Calu3 (cell line): ENCODE measurements around the gene CDH13. TPM values are rescaled to one million over a fixed set of nuclear protein-coding genes. Genes with fewer than 3 reads are reported as not detected.

Experiments used
- BruUV-seq: library from RNA; stranded (reverse); fragments of 400-500 nt; replicated peaks from 2 replicates; lab custom pipeline; 2021; lab: Mats Ljungman, UMichigan
- CTCF ChIA-PET: fragments of 300-600 bp; sonication (Branson Sonifier 250); formaldehyde crosslinking; loops from one replicate; lab custom pipeline; 2022; ENCODE audit warnings: antibody characterized with exemption; lab: Charles Lee
- DNase-seq: peaks from one replicate; pipeline ENCODE4 v3.0.0; 2022
- H3K27ac Mint-ChIP-seq: one replicate; pipeline ENCODE4 v1.8.0; 2022; ENCODE audit warnings: mixed read lengths; ENCODE audit not compliant: unreplicated experiment
- H3K27me3 Mint-ChIP-seq: one replicate; pipeline ENCODE4 v1.8.0; 2022; ENCODE audit warnings: mixed read lengths; ENCODE audit not compliant: unreplicated experiment
- H3K36me3 Mint-ChIP-seq: one replicate; pipeline ENCODE4 v1.8.0; 2022; ENCODE audit warnings: mild to moderate bottlenecking, moderate library complexity, mixed read lengths; ENCODE audit not compliant: insufficient read depth, unreplicated experiment
- H3K4me1 Mint-ChIP-seq: one replicate; pipeline ENCODE4 v1.8.0; 2022; ENCODE audit warnings: mild to moderate bottlenecking, low read depth, mixed read lengths; ENCODE audit not compliant: unreplicated experiment
- H3K4me3 Mint-ChIP-seq: one replicate; pipeline ENCODE4 v1.8.0; 2022; ENCODE audit warnings: mild to moderate bottlenecking, low read depth, moderate library complexity, mixed read lengths; ENCODE audit not compliant: unreplicated experiment
- H3K9me3 Mint-ChIP-seq: one replicate; pipeline ENCODE4 v1.8.0; 2022; ENCODE audit warnings: low read depth, mixed read lengths; ENCODE audit not compliant: unreplicated experiment
- intact Hi-C: fragments of 100-400 bp; cut with micrococcal nuclease; formaldehyde crosslinking; loops from one replicate; pipeline ENCODE4 v1.10.0; 2022; ENCODE audit not compliant: unreplicated experiment
- total RNA-seq: library from RNA; stranded (reverse); gene quantifications from 2 replicates; pipeline ENCODE4 v1.2.3, GENCODE V29; 2022
- TF ChIP-seq, protein P1 (sequence below): fragments of 200-600 bp; IDR thresholded peaks from one replicate; pipeline ENCODE4 v1.8.0; 2022; ENCODE audit warnings: antibody characterized with exemption; ENCODE audit not compliant: unreplicated experiment

The CDH13 gene
- total RNA-seq, 1 experiment from 2014 or later, result not detected

GRCh38 chr16:83145297-83145696 lies 518.5 kb downstream of the CDH13 start:
- CTCF ChIA-PET, result no interaction called here
- DNase-seq, result no peak
- TF ChIP-seq, protein P1, sequence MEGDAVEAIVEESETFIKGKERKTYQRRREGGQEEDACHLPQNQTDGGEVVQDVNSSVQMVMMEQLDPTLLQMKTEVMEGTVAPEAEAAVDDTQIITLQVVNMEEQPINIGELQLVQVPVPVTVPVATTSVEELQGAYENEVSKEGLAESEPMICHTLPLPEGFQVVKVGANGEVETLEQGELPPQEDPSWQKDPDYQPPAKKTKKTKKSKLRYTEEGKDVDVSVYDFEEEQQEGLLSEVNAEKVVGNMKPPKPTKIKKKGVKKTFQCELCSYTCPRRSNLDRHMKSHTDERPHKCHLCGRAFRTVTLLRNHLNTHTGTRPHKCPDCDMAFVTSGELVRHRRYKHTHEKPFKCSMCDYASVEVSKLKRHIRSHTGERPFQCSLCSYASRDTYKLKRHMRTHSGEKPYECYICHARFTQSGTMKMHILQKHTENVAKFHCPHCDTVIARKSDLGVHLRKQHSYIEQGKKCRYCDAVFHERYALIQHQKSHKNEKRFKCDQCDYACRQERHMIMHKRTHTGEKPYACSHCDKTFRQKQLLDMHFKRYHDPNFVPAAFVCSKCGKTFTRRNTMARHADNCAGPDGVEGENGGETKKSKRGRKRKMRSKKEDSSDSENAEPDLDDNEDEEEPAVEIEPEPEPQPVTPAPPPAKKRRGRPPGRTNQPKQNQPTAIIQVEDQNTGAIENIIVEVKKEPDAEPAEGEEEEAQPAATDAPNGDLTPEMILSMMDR, result no peak
- no TSS peak for BruUV-seq
- Mint-ChIP-seq H3K27ac (no peak overlapping the region), H3K27me3 (no peaks in the 10 kb centered on the region), H3K4me1 (no peaks in the 10 kb centered on the region), H3K36me3 (no peaks in the 10 kb centered on the region), H3K4me3 (no peak overlapping the region), H3K9me3 (peaks cover 10% of the 10 kb centered on the region)
- intact Hi-C loops, result no loop called here

- intact Hi-C loops, result no loop called here
- Mint-ChIP-seq H3K27me3 (no peaks in the 10 kb centered on the region), H3K4me3 (no peak overlapping the region), H3K4me1 (no peaks in the 10 kb centered on the region), H3K9me3 (peaks cover 11% of the 10 kb centered on the region), H3K36me3 (no peaks in the 10 kb centered on the region), H3K27ac (no peak overlapping the region)
- TF ChIP-seq, protein P1, result no peak
- CTCF ChIA-PET, result no interaction called here
- no TSS peak for BruUV-seq
- DNase-seq, result no peak
These were observed 520.5 kb downstream of the CDH13 start for GRCh38 chr16:83147244-83147643.

- TF ChIP-seq, protein P1, result no peak
- Mint-ChIP-seq H3K27me3 (no peaks in the 10 kb centered on the region), H3K4me1 (no peaks in the 10 kb centered on the region), H3K4me3 (no peak overlapping the region), H3K9me3 (peaks cover 12% of the 10 kb centered on the region), H3K27ac (no peak overlapping the region), H3K36me3 (no peaks in the 10 kb centered on the region)
- CTCF ChIA-PET, result no interaction called here
- no peak for DNase-seq
- intact Hi-C loops, result no loop called here
- no TSS peak for BruUV-seq
These were observed 531.7 kb downstream of the CDH13 start for GRCh38 chr16:83158320-83158957.

DNA sequence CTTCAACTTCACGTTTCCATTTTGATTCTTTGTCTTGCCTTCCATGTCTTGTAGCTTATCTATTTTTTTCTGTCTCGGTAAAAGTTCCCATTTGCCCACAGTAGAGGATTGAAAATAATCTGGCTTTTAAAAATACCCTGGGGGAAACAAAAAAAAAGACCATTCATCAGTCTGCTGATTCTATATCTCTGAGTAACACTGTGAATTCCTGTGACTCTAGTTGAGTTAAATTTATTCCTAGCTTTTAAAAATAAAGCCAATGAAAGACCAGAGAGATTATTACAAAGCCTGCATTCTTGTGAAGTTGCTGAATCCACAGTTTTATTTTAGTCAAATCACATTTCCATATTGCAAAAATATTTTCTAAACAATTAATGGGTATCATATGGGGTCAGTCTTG lies 532.3 kb downstream of the CDH13 start:
- Mint-ChIP-seq H3K27me3 (no peaks in the 10 kb centered on the region), H3K36me3 (no peaks in the 10 kb centered on the region), H3K27ac (no peak overlapping the region), H3K4me1 (no peaks in the 10 kb centered on the region), H3K4me3 (no peak overlapping the region), H3K9me3 (peaks cover 14% of the 10 kb centered on the region)
- no peak for DNase-seq
- BruUV-seq, result no TSS peak
- TF ChIP-seq, protein P1, result no peak
- intact Hi-C loops, result no loop called here
- CTCF ChIA-PET, result no interaction called here
